WTC11 (cell line): ENCODE data around the gene WWOX. TPM values are rescaled to one million over a fixed set of nuclear protein-coding genes. Genes with fewer than 3 reads are reported as not detected.

ENCODE experiments used
- ATAC-seq: fragments of 200-7000 bp; cut with Tn5 transposase; 2 replicates; pipeline ENCODE4 v1.10.0; 2021; ENCODE audit warnings: mild to moderate bottlenecking, moderate library complexity
- CTCF ChIA-PET: fragments of 300-600 bp; sonication (Branson Sonifier 250); formaldehyde crosslinking; loops from one replicate; lab custom pipeline; 2021; ENCODE audit warnings: antibody characterized with exemption; lab: Charles Lee
- POLR2A ChIA-PET: fragments of 350-600 bp; sonication (Branson Sonifier 250); formaldehyde crosslinking; loops from one replicate; lab custom pipeline; 2021; ENCODE audit warnings: antibody characterized with exemption; lab: Charles Lee
- DNase-seq: peaks from one replicate; pipeline ENCODE4 v3.0.0; 2021; ENCODE audit warnings: low spot score
- H3K27ac Mint-ChIP-seq: 2 replicates; pipeline ENCODE4 v1.8.0; 2021; ENCODE audit warnings: mixed read lengths
- H3K27me3 Mint-ChIP-seq: 2 replicates; pipeline ENCODE4 v1.8.0; 2021; ENCODE audit warnings: low read depth, mild to moderate bottlenecking, moderate library complexity, mixed read lengths
- H3K36me3 Mint-ChIP-seq: 2 replicates; pipeline ENCODE4 v1.8.0; 2021; ENCODE audit warnings: mixed read lengths
- H3K4me1 Mint-ChIP-seq: 2 replicates; pipeline ENCODE4 v1.8.0; 2022; ENCODE audit warnings: mixed read lengths
- H3K4me3 Mint-ChIP-seq: 2 replicates; pipeline ENCODE4 v1.8.0; 2021; ENCODE audit warnings: mild to moderate bottlenecking, moderate library complexity, mixed read lengths
- H3K9me3 Mint-ChIP-seq: 2 replicates; pipeline ENCODE4 v1.8.0; 2021; ENCODE audit warnings: mixed read lengths
- AFF4 ChIP-seq: sonication (generic); formaldehyde crosslinking; IDR thresholded peaks from 2 replicates; pipeline ENCODE4 v1.8.1; 2023; ENCODE audit warnings: mild to moderate bottlenecking, missing genetic modification reagents, borderline replicate concordance
- AR ChIP-seq: fragments of 250-450 bp; sonication (Bioruptor Pico); IDR thresholded peaks from 2 replicates; pipeline ENCODE4 v1.9.0; 2021; ENCODE audit warnings: mild to moderate bottlenecking
- ATF3 ChIP-seq: sonication (generic); formaldehyde crosslinking; conservative IDR thresholded peaks from 2 replicates; pipeline ENCODE4 v1.8.1; 2022; ENCODE audit warnings: mild to moderate bottlenecking, missing genetic modification reagents
- ELF4 ChIP-seq: sonication (generic); formaldehyde crosslinking; IDR thresholded peaks from 2 replicates; pipeline ENCODE4 v1.8.1; 2022; ENCODE audit warnings: low read depth, mild to moderate bottlenecking, moderate library complexity, missing genetic modification reagents
- ETV6 ChIP-seq: sonication (generic); formaldehyde crosslinking; IDR thresholded peaks from 2 replicates; pipeline ENCODE4 v1.8.1; 2022; ENCODE audit warnings: mild to moderate bottlenecking, missing genetic modification reagents
- HMGXB4 ChIP-seq: sonication (generic); formaldehyde crosslinking; IDR thresholded peaks from 2 replicates; pipeline ENCODE4 v1.8.1; 2023; ENCODE audit warnings: mild to moderate bottlenecking, moderate library complexity, missing genetic modification reagents
- NR3C1 ChIP-seq: sonication (generic); formaldehyde crosslinking; conservative IDR thresholded peaks from 2 replicates; pipeline ENCODE4 v1.8.1; 2023; ENCODE audit warnings: low read depth, mild to moderate bottlenecking, missing genetic modification reagents
- RORB ChIP-seq: fragments of 250-450 bp; sonication (Bioruptor Pico); IDR thresholded peaks from 2 replicates; pipeline ENCODE4 v1.9.0; 2021; ENCODE audit warnings: mild to moderate bottlenecking
- TCF7 ChIP-seq: sonication (generic); formaldehyde crosslinking; IDR thresholded peaks from 2 replicates; pipeline ENCODE4 v1.8.0; 2022; ENCODE audit warnings: mild to moderate bottlenecking, low read depth, missing genetic modification reagents, moderate library complexity
- TEAD4 ChIP-seq: sonication (generic); formaldehyde crosslinking; IDR thresholded peaks from 2 replicates; pipeline ENCODE4 v1.8.0; 2022; ENCODE audit warnings: mild to moderate bottlenecking, missing genetic modification reagents
- ZBTB21 ChIP-seq: sonication (generic); formaldehyde crosslinking; IDR thresholded peaks from 2 replicates; pipeline ENCODE4 v1.8.1; 2023; ENCODE audit warnings: mild to moderate bottlenecking, missing genetic modification reagents, borderline replicate concordance
- ZBTB43 ChIP-seq: sonication (generic); formaldehyde crosslinking; IDR thresholded peaks from 2 replicates; pipeline ENCODE4 v1.8.1; 2023; ENCODE audit warnings: mild to moderate bottlenecking, missing genetic modification reagents
- ZMAT4 ChIP-seq: fragments of 250-450 bp; sonication (Bioruptor Pico); IDR thresholded peaks from 2 replicates; pipeline ENCODE4 v1.9.0; 2021; ENCODE audit warnings: mild to moderate bottlenecking
- ZNF219 ChIP-seq: sonication (generic); formaldehyde crosslinking; IDR thresholded peaks from 2 replicates; pipeline ENCODE4 v1.8.0; 2023; ENCODE audit warnings: missing genetic modification reagents, mild to moderate bottlenecking, borderline replicate concordance
- ZNF317 ChIP-seq: sonication (generic); formaldehyde crosslinking; IDR thresholded peaks from 2 replicates; pipeline ENCODE4 v1.8.1; 2023; ENCODE audit warnings: low read depth, mild to moderate bottlenecking, moderate library complexity, missing genetic modification reagents, borderline replicate concordance
- ZNF532 ChIP-seq: fragments of 250-450 bp; sonication (Bioruptor Pico); IDR thresholded peaks from 2 replicates; pipeline ENCODE4 v1.9.0; 2021; ENCODE audit warnings: mild to moderate bottlenecking, borderline replicate concordance
- total RNA-seq: library from RNA; stranded (reverse); gene quantifications from 3 replicates; pipeline ENCODE4 v1.2.3, GENCODE V29; 2021

The WWOX gene
- total RNA-seq, 1 experiment from 2014 or later = 15.7 TPM

- Mint-ChIP-seq H3K27ac (no peak overlapping the region), H3K27me3 (no peaks in the 10 kb centered on the region), H3K36me3 (no peaks in the 10 kb centered on the region), H3K9me3 (no peaks in the 10 kb centered on the region), H3K4me1 (peaks cover 10% of the 10 kb centered on the region), H3K4me3 (no peak overlapping the region)
- no peak for DNase-seq
- TF ChIP-seq TCF7 (CRISPR knock-in tag) = no peak
- TF ChIP-seq ZNF317 (CRISPR knock-in tag) = no peak
- TF ChIP-seq ZNF532 (CRISPR knock-in tag) = no peak
- TF ChIP-seq ZMAT4 (CRISPR knock-in tag) = no peak
- no peak for TF ChIP-seq RORB (CRISPR knock-in tag)
- TF ChIP-seq NR3C1 (CRISPR knock-in tag) = no peak
- no peak for TF ChIP-seq HMGXB4 (CRISPR knock-in tag)
- no peak for TF ChIP-seq ZBTB21
- TF ChIP-seq TEAD4 = no peak
- no peak for TF ChIP-seq ZBTB43 (CRISPR knock-in tag)
- no peak for TF ChIP-seq ATF3
- TF ChIP-seq ETV6 (CRISPR knock-in tag) = no peak
- ChIA-PET POLR2A (no interaction called here), CTCF (interaction anchor here (1.6 kb wide), 1 partner anchor 292 kb away, joined by 3 read pairs; no protein-coding TSS in a partner anchor)
- no peak for ATAC-seq
These were observed 942.7 kb downstream of the WWOX start for GRCh38 chr16:79042141-79042540.

GRCh38 chr16:79042886-79043285, 943.4 kb downstream of the WWOX start:
- POLR2A ChIA-PET = no interaction called here
- Mint-ChIP-seq H3K36me3 (no peaks in the 10 kb centered on the region), H3K9me3 (no peaks in the 10 kb centered on the region), H3K4me3 (no peak overlapping the region), H3K27ac (no peak overlapping the region), H3K4me1 (peaks cover 13% of the 10 kb centered on the region), H3K27me3 (no peaks in the 10 kb centered on the region)
- DNase-seq = no peak
- CTCF ChIA-PET = no interaction called here
- ATAC-seq = no peak
- TF ChIP-seq AFF4 (CRISPR knock-in tag) = no peak
- no peak for TF ChIP-seq ATF3
- TF ChIP-seq ELF4 (CRISPR knock-in tag) = no peak
- no peak for TF ChIP-seq AR (CRISPR knock-in tag)
- no peak for TF ChIP-seq ZNF219 (CRISPR knock-in tag)
